Measurements from ENCODE around the gene SARNP.
A peak's percentile ranks its signal among the peaks of the same experiment; 100 is the strongest.

Gene SARNP

GRCh38 chr12:55717011-55718007 is 100.2 kb downstream of the SARNP start:
- TF ChIP-seq, protein P1, sequence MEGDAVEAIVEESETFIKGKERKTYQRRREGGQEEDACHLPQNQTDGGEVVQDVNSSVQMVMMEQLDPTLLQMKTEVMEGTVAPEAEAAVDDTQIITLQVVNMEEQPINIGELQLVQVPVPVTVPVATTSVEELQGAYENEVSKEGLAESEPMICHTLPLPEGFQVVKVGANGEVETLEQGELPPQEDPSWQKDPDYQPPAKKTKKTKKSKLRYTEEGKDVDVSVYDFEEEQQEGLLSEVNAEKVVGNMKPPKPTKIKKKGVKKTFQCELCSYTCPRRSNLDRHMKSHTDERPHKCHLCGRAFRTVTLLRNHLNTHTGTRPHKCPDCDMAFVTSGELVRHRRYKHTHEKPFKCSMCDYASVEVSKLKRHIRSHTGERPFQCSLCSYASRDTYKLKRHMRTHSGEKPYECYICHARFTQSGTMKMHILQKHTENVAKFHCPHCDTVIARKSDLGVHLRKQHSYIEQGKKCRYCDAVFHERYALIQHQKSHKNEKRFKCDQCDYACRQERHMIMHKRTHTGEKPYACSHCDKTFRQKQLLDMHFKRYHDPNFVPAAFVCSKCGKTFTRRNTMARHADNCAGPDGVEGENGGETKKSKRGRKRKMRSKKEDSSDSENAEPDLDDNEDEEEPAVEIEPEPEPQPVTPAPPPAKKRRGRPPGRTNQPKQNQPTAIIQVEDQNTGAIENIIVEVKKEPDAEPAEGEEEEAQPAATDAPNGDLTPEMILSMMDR (IDR thresholded peaks at IDR 0.05; ENCODE audit: insufficient read depth, low read depth, low read length, missing control alignments), result no peak
- DNase-seq (ENCODE audit: low read depth), result peak; percentile 66
- peak overlapping the region; percentile 88 for H3K4me3 ChIP-seq (ENCODE audit: low read length)

DNA sequence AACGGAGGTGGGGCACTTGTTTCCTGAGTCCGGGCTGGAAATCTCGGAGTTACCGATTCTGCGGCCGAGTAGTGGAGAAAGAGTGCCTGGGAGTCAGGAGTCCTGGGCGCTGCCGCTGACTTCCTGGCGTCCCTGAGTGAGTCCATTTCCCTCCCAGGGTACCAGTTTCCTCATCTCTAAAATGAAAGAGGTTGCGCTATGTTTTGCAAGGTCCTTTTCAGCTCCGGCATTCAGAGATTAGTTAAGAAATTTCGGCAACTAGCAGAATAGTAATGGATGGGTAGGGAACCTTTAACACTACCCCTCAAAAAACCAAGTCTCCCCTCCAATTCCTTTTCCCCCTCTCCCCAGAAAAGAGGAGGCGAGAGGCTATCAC is 101.0 kb downstream of the SARNP start:
- TF ChIP-seq, protein P1 (IDR thresholded peaks at IDR 0.05; ENCODE audit: insufficient read depth, low read depth, low read length, missing control alignments), result no peak
- no peak for DNase-seq (ENCODE audit: low read depth)
- peak overlapping the region; percentile 88 for H3K4me3 ChIP-seq (ENCODE audit: low read length)

GRCh38 chr12:55715833-55716581 is 101.5 kb downstream of the SARNP start, which contains the start of gene BLOC1S1:
Gene BLOC1S1, plus strand, starts transcription at chr12:55716046. Its CDS starts 6 bp downstream, at chr12:55716052.
- peak; percentile 90 for DNase-seq (ENCODE audit: low read depth)
- TF ChIP-seq, protein P1 (IDR thresholded peaks at IDR 0.05; ENCODE audit: insufficient read depth, low read depth, low read length, missing control alignments), result no peak
- peak within 1 kb of the TSS; percentile 88 for H3K4me3 ChIP-seq (ENCODE audit: low read length)

GRCh38 chr12:55715169-55715764 is 102.3 kb downstream of the SARNP start:
- TF ChIP-seq, protein P1 (IDR thresholded peaks at IDR 0.05; ENCODE audit: insufficient read depth, low read depth, low read length, missing control alignments), result no peak
- no peak for DNase-seq (ENCODE audit: low read depth)
- peak overlapping the region; percentile 88 for H3K4me3 ChIP-seq (ENCODE audit: low read length)

DNA sequence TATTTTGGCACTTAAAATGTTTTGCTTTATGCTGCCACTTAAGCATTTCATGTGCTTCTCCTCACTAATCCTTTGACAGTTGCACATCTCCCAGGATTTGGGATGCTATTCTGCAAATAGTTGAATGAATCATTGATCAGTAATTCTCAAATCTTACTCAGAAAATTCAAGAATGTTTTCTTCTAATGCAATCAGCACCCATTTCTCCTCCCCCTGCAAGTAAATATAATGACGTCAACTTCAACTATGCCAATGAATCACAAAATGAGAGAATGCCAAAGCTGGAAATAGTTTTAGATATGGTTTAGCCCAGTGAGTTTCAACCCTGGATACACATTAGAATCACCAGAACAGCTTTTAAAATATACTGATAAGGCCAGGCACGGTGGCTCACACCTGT is 103.8 kb downstream of the SARNP start:
- TF ChIP-seq, protein P1 (IDR thresholded peaks at IDR 0.05; ENCODE audit: insufficient read depth, low read depth, low read length, missing control alignments), result no peak
- no peak overlapping the region for H3K4me3 ChIP-seq (ENCODE audit: low read length)
- peak; percentile 86 for DNase-seq (ENCODE audit: low read depth)

GRCh38 chr12:55712700-55713415 is 104.7 kb downstream of the SARNP start:
- TF ChIP-seq, protein P1 (IDR thresholded peaks at IDR 0.05; ENCODE audit: insufficient read depth, low read depth, low read length, missing control alignments), result no peak
- no peak overlapping the region for H3K4me3 ChIP-seq (ENCODE audit: low read length)
- DNase-seq (ENCODE audit: low read depth), result no peak
